Peyer's patch (tissue), 4 donors: ENCODE measurements around the gene LUZP1. TPM values are rescaled to one million over a fixed set of nuclear protein-coding genes. Genes with fewer than 3 reads are reported as not detected.

Source experiments
- DNase-seq, 3 donors: peaks; one replicate each; pipeline ENCODE4 v3.0.0-alpha.2; 2017 to 2019
- H3K27ac ChIP-seq, 4 donors: fragments of 200-600 bp; sonication (generic); one replicate each; pipeline ENCODE4 v1.5.1; 2016 to 2019
- H3K27me3 ChIP-seq, 2 donors: fragments of 200-600 bp; sonication (generic); one replicate each; pipeline ENCODE4 v1.5.1; 2019
- H3K36me3 ChIP-seq, 3 donors: fragments of 200-600 bp; sonication (generic); one replicate each; pipeline ENCODE4 v1.5.1; 2016 to 2019
- H3K4me1 ChIP-seq, 4 donors: fragments of 200-600 bp; sonication (generic); one replicate each; pipeline ENCODE4 v1.5.1; 2016 to 2019
- H3K4me3 ChIP-seq, 4 donors: fragments of 200-600 bp; sonication (generic); 1 replicate in 3 of 4; 2 replicates in 1 of 4; pipeline ENCODE4 v1.5.1; 2016 to 2019; ENCODE audit warnings: mild to moderate bottlenecking in 1 of 4
- H3K9me3 ChIP-seq, 4 donors: fragments of 200-600 bp; sonication (generic); one replicate each; pipeline ENCODE4 v1.5.1; 2016 to 2019; ENCODE audit warnings: mild to moderate bottlenecking in 1 of 4
- POLR2A ChIP-seq, 2 donors: fragments of 450-650 bp; IDR thresholded peaks; one replicate each; pipeline ENCODE4 v1.5.1; 2017; ENCODE audit warnings: antibody characterized with exemption in 2 of 2, mild to moderate bottlenecking in 2 of 2, moderate library complexity in 2 of 2
- total RNA-seq, 4 donors: library from RNA; depleted of rRNA; stranded (reverse); fragments of >200 nt; gene quantifications; one replicate each; pipeline ENCODE4 v1.1.0, GENCODE V29; 2016
- TF ChIP-seq, protein P1 (sequence below), 6 experiments: fragments of 450-650 bp in 4 of 6; fragments of 200-600 bp in 2 of 6; sonication (generic) in 1 of 6; IDR thresholded peaks; one replicate each; pipeline ENCODE4 v1.5.1; 2017 to 2019; ENCODE audit warnings: antibody characterized with exemption in 6 of 6, mild to moderate bottlenecking in 3 of 6, moderate library complexity in 1 of 6

Gene LUZP1
- total RNA-seq, 4 donors from 2014 or later: 38.8 to 92.8 (median 70.4) TPM

DNA sequence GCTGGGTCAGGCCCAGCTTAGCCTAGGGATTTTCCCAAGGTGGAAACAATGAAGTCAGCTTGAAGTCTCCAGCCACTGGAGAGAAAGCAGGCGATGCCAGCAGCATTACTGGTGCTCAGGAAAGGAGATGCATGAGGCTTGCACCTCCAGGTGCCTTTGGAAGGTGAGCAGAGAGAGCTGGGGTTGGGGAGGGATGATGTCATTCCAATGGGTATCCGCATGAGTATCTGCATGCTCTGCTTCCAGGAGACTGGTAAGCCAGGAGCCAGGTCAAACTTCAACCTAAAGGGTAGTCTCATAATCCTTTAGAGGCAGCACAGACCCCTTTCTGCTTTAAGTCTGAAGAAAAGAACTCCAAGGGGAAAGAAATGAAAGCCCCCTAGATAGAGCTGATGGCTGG, 80.6 kb downstream of the LUZP1 start:
- peaks cover 0 to 90% (median 0%) of the 10 kb centered on the region in 3 donors for H3K36me3 ChIP-seq
- no peak for DNase-seq
- TF ChIP-seq POLR2A (IDR thresholded peaks at IDR 0.05): no peak
- TF ChIP-seq, protein P1, sequence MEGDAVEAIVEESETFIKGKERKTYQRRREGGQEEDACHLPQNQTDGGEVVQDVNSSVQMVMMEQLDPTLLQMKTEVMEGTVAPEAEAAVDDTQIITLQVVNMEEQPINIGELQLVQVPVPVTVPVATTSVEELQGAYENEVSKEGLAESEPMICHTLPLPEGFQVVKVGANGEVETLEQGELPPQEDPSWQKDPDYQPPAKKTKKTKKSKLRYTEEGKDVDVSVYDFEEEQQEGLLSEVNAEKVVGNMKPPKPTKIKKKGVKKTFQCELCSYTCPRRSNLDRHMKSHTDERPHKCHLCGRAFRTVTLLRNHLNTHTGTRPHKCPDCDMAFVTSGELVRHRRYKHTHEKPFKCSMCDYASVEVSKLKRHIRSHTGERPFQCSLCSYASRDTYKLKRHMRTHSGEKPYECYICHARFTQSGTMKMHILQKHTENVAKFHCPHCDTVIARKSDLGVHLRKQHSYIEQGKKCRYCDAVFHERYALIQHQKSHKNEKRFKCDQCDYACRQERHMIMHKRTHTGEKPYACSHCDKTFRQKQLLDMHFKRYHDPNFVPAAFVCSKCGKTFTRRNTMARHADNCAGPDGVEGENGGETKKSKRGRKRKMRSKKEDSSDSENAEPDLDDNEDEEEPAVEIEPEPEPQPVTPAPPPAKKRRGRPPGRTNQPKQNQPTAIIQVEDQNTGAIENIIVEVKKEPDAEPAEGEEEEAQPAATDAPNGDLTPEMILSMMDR (IDR thresholded peaks at IDR 0.05): no peak

DNA sequence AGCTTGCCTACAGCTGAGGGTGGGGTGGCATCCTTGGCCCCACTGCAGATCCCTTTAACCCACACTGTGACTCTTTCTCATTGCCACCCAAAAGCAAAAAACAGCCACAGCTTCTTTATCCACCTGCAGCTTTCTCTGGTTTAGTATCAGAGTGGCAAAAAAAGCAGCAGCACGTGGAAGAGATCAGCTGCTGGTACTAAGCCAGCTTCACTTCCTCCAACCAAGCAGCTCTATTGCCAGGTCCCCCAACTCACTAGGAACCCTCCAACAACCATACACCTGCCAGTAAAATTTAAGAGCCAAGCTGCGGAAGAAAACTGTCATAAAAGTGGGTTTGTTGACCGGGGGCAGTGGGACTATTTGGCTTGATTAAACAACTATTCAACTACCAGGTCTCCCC, 83.0 kb downstream of the LUZP1 start:
- Histone ChIP-seq H3K27me3 (no peaks in the 10 kb centered on the region), H3K27ac (no peak overlapping the region), H3K36me3 (peaks cover 0 to 89% (median 0%) of the 10 kb centered on the region in 3 donors), H3K9me3 (no peaks in the 10 kb centered on the region), H3K4me3 (no peak overlapping the region), H3K4me1 (peaks cover 0 to 8% (median 0%) of the 10 kb centered on the region in 4 donors)
- no peak for DNase-seq
- TF ChIP-seq, protein P1 (IDR thresholded peaks at IDR 0.05): no peak
- no peak for TF ChIP-seq POLR2A (IDR thresholded peaks at IDR 0.05)

More for the DNA sequence above, 80.6 kb downstream of the LUZP1 start:
- Histone ChIP-seq H3K4me1 (peaks cover 0 to 8% (median 0%) of the 10 kb centered on the region in 4 donors), H3K27ac (no peak overlapping the region), H3K9me3 (no peaks in the 10 kb centered on the region), H3K27me3 (no peaks in the 10 kb centered on the region), H3K4me3 (no peak overlapping the region)

GRCh38 chr1:23084880-23085279, 83.8 kb downstream of the LUZP1 start:
- no peak for TF ChIP-seq POLR2A (IDR thresholded peaks at IDR 0.05)
- TF ChIP-seq, protein P1 (IDR thresholded peaks at IDR 0.05): no peak
- Histone ChIP-seq H3K36me3 (peaks cover 0 to 94% (median 0%) of the 10 kb centered on the region in 3 donors), H3K27me3 (no peaks in the 10 kb centered on the region), H3K4me3 (no peak overlapping the region), H3K9me3 (no peaks in the 10 kb centered on the region), H3K4me1 (peaks cover 0 to 8% (median 0%) of the 10 kb centered on the region in 4 donors), H3K27ac (no peak overlapping the region)
- DNase-seq: no peak

GRCh38 chr1:23083714-23084480, 84.8 kb downstream of the LUZP1 start:
- DNase-seq: no peak
- H3K27me3 ChIP-seq: no peaks in the 10 kb centered on the region
- no peak overlapping the region for H3K4me3 ChIP-seq
- no peaks in the 10 kb centered on the region for H3K9me3 ChIP-seq
- H3K36me3 ChIP-seq: peaks cover 0 to 98% (median 0%) of the 10 kb centered on the region in 3 donors
- TF ChIP-seq, protein P1 (IDR thresholded peaks at IDR 0.05): no peak
- no peak for TF ChIP-seq POLR2A (IDR thresholded peaks at IDR 0.05)
- no peak overlapping the region for H3K27ac ChIP-seq
- H3K4me1 ChIP-seq: peaks cover 0 to 8% (median 0%) of the 10 kb centered on the region in 4 donors

DNA sequence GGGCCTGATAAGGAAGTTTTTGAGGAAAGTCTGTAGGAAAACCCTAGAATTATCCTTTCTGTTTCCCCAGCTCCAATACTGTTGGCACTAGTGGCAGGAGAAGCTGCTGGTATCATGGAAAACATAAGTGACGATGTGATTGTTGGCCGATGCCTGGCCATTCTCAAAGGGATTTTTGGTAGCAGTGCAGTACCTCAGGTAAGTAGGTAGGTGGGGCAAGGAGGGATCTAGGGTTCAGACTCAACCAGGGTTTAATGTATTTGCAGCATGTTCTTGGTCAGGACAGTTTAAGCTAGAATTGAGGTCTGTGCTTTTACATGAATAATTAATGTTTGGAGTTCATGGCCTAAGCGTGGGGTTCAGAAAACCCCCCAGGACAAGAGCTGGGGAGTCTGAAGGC, 87.3 kb downstream of the LUZP1 start:
- Histone ChIP-seq H3K9me3 (no peaks in the 10 kb centered on the region), H3K4me1 (peaks cover 0 to 8% (median 0%) of the 10 kb centered on the region in 4 donors), H3K4me3 (no peak overlapping the region), H3K27ac (no peak overlapping the region), H3K36me3 (peaks cover 0 to 92% (median 0%) of the 10 kb centered on the region in 3 donors), H3K27me3 (no peaks in the 10 kb centered on the region)
- TF ChIP-seq POLR2A (IDR thresholded peaks at IDR 0.05): no peak
- TF ChIP-seq, protein P1 (IDR thresholded peaks at IDR 0.05): peak in 3 of 6 experiments; percentile 30 to 37 (median 31)
- DNase-seq: no peak
